NCI-H1436 treated with DMSO at 0.1 percent for 48 hours (cell line): ENCODE results near the gene BTK.

Source experiments
- DNase-seq: peaks from one replicate; lab custom pipeline; 2025; lab: John Stamatoyannopoulos, UW

Gene BTK

DNA sequence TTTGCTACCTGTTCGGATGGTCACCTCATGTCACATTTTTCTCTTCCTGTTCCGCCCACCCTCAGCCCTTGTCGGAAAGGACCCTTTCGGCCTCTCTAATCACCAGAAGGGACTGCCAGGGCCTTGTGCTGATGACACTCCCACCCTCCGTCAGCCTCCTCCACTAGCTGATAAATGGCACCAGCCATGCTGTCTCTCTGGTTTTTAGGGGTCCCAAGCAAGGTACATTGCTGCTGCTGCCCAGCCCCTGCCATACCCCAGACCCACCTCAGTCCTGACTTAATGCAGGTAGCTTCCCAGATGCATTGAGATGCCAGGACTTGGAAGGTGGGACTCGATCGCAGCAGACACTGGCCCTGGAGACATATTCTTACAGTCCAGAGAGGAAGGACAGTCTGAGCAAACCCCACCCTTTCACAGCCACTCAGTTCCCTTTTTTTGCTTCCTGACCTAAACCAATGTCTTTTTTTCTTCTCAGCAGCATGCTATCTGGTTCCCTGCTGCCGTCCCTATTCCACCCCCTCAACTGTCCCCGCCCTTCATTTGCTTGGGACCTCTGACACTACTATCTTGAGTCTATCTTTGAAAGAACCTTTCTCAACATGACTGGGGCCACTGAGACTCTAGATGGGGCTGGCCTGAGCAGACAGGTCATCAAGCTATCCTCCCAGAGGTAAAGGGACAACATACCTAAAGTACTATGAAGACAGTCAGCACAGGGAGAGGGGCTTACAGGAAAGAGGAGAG, at the start of gene BTK:
Gene BTK, minus strand, starts transcription at position 397 of the 747 bp plus-strand sequence. CDS start 10,907 bp downstream, outside the sequence.
- DNase-seq, result no peak

DNA sequence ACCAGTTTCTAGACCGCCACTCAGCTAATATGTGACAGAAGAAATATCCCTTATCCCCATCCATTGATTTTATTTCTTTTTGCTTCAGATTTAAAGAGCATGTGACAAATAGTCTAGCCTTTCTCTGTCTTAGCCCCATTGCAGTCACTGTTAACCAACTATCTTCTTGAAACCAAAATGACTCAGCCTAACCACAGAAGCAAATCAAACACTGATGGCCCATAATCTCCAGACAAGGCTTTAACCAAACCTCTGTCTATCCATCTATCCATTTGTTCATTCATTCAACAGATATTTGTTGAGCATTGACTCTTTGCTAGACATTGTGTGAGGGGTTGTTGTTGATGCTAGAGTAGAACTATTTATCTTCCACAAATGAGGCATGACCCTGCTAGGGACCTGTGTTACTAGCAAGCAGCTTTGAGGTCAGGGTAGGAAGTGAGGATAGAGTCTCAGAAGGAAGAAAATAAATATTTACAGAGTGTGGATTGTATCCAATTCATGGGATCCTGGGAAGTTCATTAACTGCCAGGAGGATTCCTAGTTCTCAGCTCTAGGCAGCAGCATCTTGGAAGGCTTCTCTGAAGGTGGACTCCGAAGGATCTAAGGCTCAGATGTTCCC, 44.6 kb upstream of the BTK start:
- no peak for DNase-seq

DNA sequence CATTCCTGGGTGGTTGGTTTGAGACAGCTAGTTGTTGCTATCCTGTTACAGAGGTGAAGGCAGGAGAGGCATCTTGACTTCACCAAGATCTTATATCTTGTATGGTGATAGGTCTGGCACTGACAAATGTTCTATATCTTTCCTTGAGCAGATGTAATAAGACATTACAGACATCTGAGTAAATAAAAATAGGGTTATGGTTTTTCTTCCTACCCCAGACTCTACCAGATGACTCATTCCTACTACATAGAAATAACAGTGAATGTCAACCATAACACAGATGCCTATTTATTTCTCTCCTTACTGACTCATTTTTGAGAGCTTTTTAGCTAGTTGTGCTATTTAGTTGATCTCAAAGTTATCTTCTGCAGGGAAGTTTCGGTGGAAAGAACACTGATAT, 43.9 kb upstream of the BTK start:
- no peak for DNase-seq

DNA sequence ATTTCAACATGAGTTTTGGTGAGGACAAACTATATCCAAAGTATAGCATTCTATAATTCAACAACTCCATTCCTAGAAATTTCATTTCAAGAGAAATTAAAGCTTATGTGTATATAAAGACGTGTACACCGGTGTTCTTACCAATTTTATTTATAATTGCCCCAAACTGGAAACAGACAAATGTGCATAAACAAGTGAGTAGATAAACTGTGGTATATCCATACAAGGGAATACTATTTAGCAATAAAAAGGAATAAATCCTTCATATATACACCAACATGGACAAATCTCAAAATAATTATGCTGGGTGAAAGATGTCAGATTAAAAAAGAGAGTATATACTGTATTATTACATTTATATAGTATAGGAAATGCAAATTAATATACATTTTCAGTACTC, 42.0 kb upstream of the BTK start:
- no peak for DNase-seq

DNA sequence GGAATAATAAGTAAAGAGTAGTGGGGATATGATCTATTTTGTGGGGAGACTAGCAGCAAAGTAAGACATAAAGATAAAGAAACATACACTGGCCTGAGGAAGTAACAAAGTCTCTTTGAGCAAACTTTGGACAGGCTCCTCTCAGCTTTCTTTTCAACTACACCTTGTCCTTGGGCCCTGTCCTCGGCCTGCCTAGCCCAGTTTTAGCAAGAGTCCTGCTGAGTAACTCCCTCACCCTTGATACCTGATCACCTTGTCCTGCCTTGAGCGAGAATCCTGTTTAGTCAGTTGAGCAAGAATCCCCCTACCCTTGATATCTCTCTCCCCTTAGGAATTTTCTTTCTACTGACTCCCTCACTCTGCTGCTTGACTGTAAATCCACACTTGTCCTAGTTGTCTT, 33.5 kb upstream of the BTK start:
- no peak for DNase-seq

DNA sequence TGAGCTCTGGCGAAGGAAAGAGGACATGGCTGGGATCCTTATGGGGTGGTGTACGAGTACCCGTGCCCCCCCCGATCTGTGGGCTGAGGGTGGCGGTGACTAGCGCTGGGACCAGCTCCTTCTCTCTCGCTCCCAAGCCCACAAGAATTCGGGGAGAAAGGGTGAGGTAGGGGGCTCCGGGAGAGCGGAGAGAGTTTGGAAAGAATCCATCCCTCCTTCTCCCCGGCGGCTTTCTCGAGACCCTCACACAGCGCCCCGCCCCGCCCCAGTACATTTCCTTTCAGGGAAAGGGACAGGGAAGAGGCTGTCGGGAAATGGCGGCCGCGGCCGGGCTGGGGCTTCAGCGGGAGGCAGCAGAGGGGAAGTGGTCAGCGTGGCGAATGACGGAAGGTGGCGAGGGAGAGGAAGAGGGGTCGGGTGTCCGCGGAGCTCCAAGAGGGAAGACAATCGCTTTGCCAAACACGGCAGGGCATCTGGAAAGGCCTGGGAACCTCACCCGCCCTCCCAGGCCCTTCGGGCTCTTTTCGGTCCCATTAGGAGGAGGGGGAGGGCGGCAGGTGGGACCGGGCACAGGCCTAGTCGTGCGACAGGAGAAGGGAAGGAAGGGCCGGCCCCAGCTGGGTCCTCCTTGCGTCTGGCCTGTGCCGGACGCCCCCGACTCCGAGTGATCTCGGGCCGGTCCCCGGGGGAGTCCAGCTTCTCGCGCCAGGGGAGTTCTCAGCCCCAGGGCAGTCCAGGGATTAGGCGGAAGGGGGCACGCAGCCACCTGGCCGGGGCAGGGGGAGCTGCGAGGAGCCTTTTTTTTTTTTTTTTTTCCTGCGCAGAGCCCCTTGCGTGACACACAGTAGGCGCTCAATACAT, 32.2 kb upstream of the BTK start:
- DNase-seq, result no peak

DNA sequence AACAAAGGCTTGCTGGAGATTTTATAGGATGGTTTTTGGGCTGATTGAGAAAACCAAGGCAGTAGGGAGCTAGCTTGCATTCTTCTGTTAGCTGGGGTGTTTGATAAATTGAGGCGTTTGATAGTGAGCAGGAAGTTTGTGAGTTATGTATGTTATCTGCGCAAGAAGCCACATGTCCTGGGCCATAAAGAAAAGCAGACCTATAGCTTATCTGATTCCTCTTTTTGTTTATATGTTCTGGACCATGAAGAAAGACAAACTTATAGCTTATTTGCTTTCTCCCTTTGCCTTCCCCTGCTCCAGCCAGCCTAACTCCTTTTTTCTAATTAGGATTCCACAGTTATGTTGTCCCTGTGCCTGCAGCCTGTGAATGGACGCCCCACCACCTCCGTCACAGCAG, 31.2 kb upstream of the BTK start:
- no peak for DNase-seq

DNA sequence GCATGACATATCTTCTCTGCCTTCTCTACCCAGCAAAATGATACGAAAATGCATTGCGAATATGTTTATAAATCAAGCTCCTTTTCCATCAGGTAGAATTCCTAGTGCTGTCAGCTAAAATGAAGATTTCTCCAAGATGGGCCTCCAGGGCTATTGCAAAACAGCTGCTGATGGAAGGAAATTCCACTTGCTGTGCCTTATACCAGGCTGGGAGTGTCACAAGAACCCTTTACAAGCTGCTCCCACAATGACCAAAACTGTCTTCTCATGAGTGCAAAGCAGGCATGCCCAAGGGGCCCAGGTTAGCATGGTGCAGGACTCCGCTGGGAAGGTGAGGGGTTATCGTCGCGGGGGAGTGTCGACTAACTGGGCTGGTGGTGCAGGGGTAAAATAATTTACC, 30.7 kb upstream of the BTK start:
- DNase-seq, result no peak

DNA sequence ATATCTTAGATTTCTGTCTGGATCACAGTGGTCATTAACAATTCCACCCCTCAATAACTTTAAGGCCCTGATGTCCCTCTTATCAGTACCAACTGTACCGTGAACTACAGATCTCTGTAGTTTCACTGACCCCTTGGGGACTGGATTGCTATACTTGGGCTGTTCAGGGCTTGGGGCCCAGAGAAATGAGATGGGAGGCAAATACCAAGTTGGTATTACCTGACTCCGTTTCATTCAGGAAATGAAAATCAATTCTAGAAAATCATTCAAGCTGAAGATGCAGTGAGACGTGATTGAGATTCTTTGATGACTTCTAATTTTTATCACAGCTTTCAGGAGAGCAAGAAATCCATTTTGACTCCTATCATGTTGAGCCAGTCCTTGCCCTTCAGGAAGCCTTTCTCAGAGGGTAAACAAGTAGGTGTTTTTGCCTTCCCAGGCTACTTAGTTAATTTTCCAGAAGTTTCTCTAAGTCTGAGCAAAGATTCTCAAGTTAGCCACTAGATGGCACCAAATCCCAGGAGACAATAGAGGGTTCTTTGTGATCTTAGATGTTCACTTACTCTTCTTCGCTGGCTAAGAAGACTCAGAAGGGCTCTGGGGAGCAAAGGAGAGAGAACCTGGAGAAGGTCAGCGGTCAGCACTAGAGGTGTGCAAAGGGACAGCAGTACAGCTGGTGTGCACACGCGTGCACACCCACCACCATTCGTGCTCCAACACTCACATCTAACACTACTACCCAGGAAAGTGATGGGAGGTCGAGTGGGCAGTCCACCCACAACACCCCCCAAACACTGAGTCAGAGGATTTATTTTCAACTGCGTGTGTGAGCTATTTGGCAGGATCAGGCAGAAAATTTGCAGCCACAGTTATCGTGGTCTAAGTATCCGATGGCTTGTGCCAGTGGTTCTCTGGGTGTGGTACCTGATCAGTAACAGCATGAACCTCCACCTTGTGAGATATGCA, 29.5 kb upstream of the BTK start:
- DNase-seq, result peak; percentile 50

DNA sequence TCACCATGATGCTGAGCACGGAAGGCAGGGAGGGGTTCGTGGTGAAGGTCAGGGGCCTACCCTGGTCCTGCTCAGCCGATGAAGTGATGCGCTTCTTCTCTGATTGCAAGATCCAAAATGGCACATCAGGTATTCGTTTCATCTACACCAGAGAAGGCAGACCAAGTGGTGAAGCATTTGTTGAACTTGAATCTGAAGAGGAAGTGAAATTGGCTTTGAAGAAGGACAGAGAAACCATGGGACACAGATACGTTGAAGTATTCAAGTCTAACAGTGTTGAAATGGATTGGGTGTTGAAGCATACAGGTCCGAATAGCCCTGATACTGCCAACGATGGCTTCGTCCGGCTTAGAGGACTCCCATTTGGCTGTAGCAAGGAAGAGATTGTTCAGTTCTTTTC, 26.0 kb upstream of the BTK start:
- no peak for DNase-seq

DNA sequence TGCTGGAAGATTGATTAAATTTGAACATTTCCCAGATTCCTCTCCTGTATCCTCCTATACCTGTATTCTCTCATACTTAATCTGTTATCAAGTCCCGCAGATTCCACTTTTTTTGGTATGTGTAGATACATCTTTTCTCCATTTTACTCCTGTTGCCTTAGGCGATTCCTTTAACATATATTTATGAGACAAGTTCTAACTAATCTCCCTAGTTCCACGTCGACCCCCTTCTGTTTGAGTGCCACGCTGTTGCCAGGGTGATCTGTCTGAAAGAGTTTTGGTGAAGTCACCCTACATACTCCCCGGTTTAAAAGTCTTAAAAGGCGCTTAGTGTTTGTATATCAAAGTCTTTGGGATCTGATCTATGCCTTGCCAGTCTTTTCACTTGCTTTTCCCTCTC, 24.5 kb upstream of the BTK start:
- no peak for DNase-seq

DNA sequence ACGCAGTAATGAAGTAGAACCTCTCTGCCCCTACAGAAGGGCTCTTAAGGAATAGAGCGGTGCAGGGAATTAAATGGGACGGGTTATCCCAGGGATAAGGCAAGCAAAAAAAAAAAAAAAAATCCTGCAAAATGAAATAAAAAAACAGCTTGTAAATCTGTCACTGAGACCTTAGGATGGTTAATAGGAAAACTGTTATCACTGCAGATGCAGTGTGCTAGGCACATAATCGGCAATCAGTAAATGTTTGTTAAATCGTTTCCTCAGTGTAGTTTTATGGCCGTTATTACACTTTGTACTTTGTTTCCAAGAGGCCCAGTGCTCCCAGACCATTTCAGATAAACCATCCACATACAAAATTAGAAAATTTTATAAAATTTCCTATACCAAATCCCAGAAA, 23.1 kb upstream of the BTK start:
- DNase-seq, result no peak

DNA sequence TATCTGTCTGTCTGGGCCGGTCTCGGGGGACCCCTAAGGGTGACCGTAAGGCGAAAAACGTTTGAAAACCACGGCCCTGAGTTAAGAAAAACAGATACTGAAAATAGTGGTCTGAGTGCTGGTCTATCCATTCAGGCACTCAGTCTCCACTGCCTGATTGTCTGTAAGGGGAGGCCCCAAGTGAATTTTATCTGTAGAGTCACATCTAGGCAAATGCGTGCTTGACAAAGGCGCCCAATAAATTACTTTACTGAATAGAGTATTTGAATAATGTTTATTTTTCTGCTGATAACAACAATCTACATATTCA, 22.5 kb upstream of the BTK start:
- DNase-seq, result no peak

DNA sequence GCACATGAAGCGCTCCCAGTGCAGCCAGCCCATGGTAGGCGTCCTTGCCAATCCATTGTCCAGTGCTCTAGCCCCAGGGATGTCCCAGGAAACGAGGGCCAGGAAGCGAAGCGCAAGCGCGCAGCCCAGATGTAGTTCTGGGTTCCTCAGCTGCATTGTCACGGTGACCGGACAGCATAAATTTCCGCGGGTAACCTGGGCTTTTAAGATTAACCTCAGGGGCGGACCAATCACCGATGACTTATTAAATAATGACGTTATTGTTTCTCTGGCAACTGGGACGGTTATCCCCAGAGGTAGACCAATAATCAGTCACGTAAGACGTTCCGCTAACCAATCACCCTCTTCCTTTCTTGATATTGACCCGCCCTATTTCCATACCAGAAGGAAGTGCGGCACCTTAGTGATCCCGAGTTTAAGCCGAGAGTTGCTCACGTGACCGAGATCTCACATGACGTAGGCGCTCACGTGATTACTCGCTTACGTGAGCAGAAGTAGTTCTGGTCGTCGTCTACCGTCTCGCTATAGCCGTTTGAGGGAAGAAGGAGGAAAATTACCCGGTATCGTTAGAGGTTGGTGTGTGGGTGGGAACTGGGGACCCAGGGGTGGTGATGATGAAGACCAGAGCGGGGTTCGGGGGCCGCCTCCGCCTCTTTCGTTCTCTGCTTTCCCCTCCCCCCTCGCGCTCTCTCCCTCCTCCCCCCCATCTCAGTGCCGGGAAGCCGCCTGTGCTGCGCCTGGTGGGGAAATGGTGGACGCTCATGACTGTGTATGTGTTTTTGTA, 21.9 kb upstream of the BTK start, which contains the start of the genes GLA and HNRNPH2:
Gene GLA, minus strand, starts transcription at position 178 of the 784 bp plus-strand sequence. Its CDS starts 22 bp downstream, at position 156.
Gene HNRNPH2, plus strand, starts transcription at position 475 of the 784 bp plus-strand sequence. CDS start 3,767 bp downstream, outside the sequence.
- DNase-seq, result peak; percentile 99

DNA sequence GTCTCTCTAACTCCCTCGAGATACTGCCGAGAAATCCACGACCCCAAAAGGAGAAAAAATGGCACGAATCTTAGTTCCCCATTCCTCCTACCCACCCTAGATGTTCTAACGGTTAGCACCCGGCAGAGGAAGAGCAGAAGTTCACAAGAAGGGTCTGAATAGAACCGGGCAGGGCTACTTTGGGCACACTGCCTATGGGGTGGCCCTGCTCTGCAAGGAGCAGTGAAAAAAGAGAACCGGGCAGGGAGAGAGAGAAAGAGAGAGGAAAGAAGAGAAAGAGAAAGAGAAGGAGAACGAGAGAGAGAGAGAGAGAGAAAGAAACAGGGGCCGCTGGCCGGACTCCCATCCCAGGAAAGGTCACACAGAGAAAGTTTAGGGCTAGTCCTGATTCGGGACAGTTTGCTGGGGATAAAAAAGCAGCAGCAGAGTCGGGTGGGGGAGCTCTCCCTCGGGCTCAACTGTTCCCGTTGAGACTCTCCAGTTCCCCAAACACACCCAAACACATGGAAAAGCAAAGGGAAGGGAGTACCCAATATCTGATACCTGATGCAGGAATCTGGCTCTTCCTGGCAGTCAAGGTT, 21.3 kb upstream of the BTK start:
- DNase-seq, result no peak

DNA sequence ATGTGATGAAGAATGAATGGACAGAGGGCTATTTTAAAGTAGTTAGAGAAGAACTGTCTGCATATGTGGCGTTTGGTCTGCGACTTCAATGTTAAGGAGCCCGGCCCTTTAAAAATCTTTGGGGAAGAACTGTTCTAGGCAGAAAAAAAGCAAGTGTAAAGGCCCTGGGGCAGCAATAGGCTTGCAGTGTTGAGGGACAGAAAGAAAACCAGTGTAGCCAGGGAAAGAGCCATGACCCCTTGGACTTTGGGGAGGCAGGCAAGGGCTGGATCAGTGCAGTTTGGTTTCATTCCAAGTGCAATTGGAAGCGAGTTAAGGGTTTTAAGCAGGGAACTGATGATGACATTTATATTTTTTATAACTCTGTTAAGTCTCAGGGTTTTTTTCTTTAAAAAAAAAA, 13.8 kb upstream of the BTK start:
- DNase-seq, result no peak

DNA sequence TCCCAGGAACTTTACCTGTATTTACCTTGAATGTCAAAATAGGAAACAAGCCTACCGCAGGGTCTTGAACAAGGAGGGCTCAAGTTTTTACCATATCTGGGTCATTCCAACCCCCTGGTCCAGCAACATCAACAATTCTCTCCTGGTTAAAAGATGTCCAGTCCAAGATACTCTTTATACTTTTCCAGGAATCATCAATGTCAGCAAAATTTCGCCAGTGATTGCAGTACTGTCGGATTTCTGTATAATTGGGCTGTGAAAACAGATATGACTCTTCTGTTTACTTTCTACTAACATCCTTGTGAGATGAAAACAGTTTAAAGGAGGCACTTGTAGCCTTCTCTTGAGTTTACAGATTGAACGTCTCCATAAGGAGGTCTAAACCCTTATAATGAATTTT, 12.7 kb upstream of the BTK start:
- DNase-seq, result no peak

DNA sequence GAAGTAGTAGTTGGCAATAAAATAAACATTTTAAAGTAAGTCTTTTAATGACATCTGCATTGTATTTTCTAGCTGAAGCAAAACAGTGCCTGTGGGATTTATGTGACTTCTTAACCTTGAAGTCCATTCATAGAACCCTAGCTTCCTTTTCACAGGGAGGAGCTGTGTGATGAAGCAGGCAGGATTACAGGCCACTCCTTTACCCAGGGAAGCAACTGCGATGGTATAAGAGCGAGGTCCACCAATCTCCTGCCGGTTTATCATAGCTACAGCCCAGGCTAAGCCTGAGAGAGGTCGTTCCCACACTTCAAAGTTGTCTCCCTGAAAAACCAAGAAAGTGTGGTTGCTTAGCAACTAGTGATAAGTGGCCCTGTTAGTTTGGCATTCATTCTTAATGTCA, 11.8 kb upstream of the BTK start:
- DNase-seq, result no peak

DNA sequence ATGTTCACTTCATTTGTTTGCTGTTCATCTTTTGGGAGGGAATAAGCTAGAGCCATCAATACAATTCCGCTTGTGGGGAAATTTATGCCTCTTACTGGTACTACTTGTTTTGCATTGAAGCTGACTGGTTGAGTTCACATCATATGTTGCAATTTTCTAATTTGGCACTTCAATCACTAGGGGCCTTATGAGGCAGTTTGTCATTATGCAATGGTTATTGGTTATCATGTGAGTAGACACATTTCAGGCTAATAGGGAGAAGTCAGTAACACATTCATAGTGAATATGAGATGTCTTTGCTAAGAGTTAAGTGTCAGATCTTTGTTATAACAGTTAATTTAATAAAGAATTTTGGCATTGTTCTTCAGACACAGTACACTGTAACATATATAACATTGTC, 9.8 kb upstream of the BTK start:
- DNase-seq, result no peak

DNA sequence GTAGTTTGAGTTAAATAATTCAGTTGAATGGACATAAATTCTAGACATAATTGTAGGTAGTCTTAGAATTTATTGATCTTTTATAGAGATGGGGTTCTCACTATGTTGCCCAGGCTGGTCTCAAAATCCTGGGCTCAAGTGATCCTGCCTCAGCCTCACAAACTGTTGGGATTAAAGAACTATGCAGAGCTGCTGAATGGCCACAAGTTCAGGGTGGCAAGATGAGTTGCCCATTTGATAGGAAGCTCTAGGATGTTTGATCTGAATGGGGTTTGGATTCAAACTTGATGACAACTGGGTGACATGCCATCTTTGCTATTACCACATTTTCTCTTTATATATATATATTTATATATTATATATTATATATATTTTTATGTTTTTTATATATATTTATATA, 8.4 kb upstream of the BTK start:
- no peak for DNase-seq
